GM19328 (cell line): ENCODE results near the gene TBC1D5.
"Not testable (repeated sequence)": the region's sequence is repeated elsewhere in the genome, so short reads cannot be mapped to it uniquely, and the experiment has no call there.

ENCODE experiments used
- ATAC-seq: cut with Tn5 transposase; IDR thresholded peaks from one replicate; pipeline ENCODE4 v1.9.1; 2021; ENCODE audit warnings: mild to moderate bottlenecking, moderate library complexity; ENCODE audit not compliant: unreplicated experiment

Gene TBC1D5, protein sequence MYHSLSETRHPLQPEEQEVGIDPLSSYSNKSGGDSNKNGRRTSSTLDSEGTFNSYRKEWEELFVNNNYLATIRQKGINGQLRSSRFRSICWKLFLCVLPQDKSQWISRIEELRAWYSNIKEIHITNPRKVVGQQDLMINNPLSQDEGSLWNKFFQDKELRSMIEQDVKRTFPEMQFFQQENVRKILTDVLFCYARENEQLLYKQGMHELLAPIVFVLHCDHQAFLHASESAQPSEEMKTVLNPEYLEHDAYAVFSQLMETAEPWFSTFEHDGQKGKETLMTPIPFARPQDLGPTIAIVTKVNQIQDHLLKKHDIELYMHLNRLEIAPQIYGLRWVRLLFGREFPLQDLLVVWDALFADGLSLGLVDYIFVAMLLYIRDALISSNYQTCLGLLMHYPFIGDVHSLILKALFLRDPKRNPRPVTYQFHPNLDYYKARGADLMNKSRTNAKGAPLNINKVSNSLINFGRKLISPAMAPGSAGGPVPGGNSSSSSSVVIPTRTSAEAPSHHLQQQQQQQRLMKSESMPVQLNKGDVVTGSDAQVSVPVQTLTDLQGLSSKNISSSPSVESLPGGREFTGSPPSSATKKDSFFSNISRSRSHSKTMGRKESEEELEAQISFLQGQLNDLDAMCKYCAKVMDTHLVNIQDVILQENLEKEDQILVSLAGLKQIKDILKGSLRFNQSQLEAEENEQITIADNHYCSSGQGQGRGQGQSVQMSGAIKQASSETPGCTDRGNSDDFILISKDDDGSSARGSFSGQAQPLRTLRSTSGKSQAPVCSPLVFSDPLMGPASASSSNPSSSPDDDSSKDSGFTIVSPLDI

DNA sequence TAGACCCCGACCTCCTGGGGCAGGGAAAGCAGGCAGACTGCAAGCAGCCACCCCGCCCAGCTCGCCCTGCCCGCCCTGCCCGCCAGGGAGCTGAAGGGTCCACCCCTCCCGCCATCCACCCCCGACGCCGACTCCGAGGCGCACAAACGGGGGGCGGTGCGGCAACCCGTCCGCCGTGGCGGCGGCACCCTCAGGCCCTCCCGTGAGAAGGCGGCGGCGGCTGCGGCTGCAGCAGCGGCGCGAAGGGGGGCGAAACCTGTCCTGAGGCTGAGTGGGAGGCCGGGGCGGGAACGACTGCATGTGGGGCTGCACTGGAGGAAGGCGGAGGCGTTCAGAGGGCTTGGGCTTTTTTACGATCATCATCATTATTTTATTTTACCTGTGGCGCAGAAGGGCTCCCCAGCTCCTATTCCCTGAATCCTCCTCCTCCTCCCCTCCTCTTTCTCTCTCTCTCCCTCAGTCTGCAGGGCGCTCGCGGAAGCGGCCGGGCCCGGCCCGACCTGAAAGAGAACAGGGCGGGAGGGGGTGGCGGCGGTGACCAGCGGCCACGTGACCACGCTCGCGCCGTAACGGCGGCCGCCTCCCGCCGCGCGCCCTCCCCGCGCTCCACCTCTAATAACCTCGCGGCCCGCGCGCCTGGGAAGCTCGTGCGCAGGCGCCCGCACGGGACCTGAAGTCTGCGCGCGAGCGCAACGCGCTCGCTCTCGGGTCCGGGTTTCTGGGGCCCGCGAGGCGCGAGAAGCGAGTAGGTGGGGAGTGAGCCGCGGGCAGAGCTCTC, at the start of gene TBC1D5:
Gene TBC1D5, minus strand, starts transcription at position 530 of the 778 bp plus-strand sequence. CDS start 234,061 bp downstream, outside the sequence.
- ATAC-seq = peak; percentile 66

DNA sequence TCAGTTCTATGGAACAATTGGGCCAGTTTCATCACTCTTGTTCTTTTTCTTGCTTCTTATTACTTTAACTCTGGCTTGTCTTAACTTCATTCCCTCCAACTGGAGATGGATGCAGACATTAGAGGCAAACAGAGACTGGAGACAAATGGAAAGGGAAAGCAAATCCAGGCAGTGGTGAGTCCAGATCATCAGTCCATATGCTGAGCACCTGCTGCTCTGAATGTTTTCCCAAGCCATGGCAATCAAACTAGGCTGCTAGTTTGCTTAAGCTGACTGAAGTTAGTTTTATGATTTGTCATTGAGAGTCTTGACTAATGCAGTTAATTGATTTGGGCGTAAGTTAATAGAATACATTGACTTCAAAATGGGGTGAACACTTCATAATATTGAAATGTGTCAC, 41.0 kb upstream of the TBC1D5 start:
- ATAC-seq = no peak

DNA sequence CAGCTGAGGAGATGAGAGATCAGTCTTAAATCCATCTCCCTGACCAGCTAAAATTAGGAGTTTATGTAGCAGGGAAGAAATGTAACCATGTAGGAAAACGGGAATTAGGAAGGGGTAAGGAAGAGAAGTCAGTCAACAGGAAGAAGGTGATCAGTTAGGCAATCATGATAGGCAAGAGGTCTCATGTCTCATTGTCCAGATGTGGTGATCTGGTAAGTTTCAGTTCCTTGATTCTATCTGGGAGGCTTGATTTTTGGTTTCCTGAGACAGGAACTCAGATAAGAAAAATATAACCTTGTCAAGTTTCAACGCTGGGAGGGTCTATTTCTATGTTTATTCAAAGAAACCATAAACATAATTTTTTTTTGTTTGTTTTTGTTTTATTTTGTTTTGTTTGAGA, 40.3 kb upstream of the TBC1D5 start:
- no peak for ATAC-seq

DNA sequence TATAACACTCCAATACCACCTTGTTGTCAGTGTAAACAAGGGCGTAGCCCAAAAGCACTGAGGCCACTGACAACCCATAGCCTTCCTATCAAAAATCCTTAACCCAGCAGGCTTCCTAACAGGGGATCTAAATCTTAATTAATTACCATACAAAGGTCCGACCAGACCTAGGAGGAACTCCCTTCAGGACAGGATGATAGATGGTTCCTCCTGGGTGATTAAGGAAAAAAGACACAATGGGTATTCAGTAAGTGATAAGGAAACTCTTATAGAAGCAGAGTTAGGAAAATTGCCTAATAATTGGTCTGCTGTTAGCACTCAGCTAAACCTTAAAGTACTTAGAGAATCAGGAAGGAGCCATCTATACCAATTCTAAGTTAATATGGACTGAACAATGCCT, 37.9 kb upstream of the TBC1D5 start:
- not testable (repeated sequence) for ATAC-seq

DNA sequence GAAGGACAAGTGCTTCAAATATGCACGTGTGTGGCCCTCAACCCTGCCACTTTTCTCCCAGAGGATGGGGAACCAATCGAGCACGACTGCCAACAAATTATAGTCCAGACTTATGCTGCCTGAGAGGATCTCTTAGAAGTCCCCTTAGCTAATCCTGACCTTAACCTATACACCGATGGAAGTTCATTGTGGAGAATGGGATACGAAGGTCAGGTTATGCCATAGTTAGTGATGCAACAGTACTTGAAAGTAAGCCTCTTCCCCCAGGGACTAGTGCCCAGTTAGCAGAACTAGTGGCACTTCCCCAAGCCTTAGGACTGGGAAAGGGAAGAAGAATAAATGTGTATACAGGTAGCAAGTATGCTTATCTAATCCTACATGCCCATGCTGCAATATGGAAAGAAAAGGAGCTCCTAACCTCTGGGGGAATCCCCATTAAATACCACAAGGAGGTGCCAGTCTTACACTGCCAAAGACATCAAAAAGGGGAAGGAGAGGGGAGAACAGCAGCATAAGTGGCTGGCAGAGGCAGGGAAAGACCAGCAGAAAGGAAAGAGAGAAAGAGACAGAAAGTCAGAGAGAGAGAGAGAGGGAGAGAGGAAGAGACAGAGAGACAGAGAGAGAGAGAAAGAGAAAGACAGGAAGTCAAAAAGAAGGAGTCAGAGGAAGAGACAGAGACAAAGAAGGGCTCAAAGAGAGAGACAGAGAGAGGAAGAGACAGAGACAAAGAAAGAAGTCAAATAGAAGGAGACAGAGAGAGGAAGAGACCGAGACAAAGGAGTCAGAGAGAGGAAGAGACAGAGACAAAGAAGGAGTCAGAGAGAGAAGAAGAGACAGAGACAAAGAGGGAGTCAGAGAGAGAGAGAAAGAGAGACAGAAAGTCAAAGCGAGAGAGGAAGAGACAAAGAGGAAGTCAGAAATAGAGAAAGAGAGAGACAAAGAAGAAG, 37.1 kb upstream of the TBC1D5 start:
- ATAC-seq = not testable (repeated sequence)

DNA sequence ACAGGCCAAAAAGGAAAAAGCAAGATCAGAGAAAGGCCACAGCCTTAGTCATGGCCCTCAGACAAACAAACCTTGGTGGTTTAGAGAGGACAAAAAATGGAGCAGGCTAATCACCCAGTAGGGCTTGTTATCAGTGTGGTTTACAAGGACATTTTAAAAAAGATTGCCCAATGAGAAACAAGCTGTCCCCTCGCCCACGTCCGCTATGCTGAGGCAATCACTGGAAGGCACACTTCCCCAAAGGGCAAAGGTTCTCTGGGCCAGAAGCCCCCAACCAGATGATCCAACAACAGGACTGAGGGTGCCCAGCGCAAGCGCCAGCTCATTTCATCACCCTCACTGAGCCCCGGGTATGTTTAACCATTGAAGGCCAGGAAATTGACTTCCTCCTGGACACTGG, 34.9 kb upstream of the TBC1D5 start:
- ATAC-seq = not testable (repeated sequence)

DNA sequence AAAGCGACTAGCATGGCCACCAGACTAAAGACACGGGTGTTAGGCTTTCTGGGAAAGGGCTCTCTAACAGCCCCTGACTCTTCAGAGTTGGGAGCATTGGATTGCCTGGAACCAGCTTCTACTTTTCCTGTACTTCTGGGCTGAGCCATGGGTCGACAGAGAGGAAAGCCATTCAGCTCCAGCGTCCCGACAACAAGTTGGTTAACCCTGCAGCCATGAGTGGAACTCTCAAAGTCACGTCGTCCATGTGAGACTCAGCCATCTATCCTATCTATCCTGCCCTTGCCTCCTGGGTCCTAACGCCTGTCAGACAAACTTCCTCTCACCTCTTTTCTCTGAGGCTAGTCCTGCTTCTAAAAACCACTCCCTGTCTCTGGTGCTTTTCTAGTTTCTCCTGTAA, 32.6 kb upstream of the TBC1D5 start:
- no peak for ATAC-seq

DNA sequence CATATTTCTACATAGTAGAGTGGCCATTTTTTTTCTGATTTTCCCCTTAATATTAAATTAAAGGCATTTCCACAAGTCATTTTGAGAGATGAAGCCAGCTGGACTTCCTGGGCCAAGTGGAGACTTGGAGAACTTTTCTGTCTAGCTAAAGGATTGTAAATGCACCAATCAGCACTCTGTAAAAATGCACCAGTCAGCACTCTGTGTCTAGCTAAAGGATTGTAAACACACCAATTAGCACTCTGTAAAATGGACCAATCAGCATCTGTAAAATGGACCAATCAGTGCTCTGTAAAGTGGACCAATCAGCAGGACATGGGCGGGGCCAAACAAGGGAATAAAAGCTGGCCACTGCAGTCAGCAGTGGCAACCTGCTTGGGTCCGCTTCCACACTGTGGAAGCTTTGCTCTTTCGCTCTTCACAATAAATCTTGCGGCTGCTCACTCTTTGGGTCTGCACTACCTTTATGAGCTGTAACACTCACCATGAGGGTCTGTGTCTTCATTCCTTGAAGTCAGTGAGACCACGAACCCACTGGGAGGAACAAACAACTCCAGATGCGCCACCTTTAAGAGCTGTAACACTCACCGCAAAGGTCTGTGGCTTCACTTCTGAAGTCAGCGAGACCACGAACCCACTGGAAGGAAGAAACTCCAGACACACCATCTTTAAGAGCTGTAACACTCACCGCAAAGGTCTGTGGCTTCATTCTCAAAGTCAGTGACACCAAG, 31.9 kb upstream of the TBC1D5 start:
- ATAC-seq = not testable (repeated sequence)

DNA sequence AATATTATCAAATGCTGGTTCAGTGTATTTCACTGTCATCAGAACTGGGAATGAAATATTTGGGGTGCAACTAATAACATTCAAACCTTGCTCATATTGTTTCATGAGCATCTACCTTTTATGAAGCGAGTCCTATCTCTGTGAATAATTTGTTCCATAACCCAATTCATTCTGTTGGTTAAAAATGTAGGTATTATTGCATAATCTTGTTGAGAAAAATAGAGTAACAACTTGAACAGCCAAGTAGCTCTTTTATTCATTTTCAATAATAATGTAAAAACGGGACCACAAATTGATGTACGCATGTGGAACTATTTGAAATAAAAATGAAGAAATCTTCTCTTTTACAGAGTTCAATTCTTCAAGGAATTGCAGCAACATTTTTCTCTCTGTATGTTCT, 30.1 kb upstream of the TBC1D5 start:
- ATAC-seq = no peak

DNA sequence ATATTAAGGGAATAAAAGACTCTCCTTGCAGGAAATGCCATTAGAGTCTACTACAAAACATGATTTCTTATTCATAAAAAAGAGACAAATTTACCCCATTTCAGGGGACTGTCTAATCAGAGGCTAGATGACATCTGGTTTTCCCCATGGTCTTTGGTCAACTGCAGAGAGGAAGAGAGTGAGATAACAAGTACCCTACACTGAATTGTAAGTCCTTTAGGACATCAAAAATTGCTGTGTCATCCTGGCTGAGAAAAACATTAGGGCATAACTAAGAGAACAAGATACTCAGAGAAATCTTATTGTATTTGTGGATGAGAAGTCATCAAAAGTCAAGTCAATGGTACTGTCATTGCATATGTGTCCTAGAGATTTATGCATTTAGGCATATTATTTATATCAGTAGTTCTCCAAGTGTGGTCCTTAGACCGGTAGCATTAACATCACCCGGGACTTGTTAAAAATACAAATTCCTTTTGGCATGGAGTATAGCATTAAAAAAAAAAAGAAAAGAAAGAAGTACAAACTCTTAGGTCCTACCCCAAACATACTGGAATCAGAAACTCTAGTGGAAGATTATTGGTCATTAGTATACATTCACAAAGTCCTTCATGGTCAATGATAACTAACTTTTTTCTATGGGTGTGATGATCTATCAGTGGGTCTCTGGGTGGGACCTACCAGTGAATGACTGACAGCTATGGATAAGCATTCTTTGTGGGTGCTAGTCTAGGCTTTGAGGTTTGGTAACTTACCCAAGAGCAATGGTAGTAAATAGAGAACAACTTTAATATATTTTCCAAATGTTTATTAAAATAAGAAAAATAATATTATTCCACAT, 29.0 kb upstream of the TBC1D5 start:
- no peak for ATAC-seq

DNA sequence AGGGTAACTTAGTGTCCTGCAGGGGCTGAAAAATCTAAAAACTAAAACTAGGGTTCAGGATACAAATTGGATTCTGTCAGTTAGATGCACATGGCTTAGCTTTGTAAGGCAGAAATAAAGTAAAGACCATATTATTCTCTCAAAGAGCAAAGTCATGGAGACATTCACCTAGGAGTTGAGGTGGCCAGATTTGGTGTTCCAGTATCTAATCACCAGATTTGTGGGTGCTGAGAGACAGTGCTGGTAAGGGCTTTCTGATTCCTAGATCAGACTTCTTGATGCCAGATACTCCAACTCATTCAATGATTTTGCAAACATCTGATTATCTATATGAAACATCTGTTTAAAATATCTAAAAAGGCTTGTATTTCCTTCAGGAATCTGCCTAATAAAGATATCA, 28.3 kb upstream of the TBC1D5 start:
- ATAC-seq = no peak

DNA sequence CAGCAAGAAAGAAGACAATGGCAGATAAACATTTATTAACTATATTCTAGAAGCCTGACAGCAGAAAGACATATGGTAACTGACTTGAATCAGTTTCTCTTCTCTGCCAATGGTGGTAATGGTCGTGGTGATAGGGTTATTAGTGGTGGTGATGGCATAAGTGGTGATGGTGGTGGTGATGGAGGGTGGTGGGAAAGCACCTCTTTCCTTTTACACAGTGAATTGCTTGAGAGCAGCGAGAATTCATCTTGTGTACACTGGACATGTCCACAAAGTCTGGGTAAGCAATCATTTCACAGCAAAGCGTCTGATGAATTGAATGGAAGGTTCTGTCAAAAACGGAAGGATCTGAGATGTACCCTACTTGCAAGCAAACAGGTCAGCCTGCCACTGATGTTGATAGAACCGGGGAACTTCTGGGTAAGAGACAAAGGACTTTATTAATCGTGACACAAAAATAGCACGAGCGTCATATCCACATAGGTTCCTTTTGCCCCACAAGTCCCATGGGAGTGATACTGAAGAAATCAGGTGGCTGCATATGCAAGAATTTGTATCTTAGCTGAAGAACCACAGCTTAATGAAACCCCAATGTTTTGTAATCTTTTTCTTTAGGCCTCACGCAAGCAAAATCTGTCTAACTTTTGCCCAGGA, 23.5 kb upstream of the TBC1D5 start:
- ATAC-seq = no peak

DNA sequence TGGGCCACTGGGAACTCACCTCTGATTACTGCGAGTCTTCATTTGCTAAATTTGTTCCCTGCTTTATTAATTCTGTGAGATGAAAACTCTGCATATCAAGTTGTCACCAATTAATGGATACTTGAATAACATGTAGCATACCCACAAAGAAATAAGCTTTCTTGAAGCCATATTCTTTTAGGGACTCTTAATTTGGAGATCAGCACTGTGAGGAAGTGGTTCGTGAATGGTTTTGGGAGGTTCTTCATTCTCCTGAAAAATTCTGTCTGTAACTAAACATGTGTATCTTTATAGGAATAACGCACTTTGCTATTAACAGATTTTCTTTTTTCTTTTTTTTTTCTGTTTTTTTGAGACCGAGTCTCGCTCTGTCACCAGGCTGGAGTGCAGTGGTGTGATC, 19.1 kb upstream of the TBC1D5 start:
- no peak for ATAC-seq

DNA sequence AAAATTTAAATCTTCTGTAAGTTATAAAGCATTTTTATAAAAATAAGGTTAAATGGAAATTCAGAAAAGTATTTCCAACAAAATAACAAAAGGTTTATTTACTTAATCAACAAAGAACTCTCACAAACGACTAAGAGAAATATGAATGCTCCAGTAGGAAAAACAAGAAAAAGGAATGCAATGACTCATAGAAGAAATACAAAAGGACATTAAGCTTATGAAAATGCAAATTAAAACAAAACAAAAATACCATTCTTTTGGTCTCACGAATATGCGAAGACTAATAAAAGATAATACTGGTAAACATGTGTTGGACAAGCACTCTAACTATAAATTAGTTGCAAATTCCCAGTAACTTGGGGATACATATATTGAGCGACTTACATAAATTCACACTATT, 17.5 kb upstream of the TBC1D5 start:
- no peak for ATAC-seq

DNA sequence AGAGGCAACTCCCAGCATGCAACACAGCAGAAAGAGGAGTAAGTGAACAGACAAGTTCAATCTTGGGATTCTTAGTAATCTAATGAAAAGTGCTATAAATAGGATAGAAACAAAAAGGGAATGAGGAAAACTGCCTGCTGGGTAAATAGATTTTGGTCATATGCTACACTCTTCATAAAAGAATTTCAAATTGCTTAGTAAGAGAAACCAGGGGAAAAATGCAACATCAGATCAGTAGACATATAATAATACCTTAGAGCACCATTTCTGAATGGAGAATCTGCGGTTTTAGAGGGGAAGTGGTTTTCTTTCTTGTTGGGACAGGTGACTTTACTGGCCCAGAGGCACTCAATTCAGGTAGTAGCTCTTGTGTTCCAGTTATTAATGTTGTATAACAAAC, 13.4 kb upstream of the TBC1D5 start:
- ATAC-seq = no peak

DNA sequence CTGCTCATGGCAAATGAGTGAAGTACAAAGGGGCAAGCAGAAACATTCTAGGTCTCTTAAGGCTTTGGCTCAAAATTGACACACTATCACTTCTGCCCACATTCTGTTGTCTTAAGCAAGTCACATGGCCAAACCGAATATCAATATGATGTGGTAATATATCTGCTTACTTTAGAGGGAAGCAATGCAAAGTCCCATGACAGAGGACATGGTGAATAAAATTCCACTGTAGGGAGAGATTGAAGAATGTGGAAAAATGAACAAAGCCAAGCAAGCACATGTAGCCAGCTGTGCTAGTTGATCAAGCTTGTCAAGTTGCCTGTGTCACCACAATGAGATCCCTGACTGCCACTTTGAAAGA, 11.2 kb upstream of the TBC1D5 start:
- no peak for ATAC-seq

DNA sequence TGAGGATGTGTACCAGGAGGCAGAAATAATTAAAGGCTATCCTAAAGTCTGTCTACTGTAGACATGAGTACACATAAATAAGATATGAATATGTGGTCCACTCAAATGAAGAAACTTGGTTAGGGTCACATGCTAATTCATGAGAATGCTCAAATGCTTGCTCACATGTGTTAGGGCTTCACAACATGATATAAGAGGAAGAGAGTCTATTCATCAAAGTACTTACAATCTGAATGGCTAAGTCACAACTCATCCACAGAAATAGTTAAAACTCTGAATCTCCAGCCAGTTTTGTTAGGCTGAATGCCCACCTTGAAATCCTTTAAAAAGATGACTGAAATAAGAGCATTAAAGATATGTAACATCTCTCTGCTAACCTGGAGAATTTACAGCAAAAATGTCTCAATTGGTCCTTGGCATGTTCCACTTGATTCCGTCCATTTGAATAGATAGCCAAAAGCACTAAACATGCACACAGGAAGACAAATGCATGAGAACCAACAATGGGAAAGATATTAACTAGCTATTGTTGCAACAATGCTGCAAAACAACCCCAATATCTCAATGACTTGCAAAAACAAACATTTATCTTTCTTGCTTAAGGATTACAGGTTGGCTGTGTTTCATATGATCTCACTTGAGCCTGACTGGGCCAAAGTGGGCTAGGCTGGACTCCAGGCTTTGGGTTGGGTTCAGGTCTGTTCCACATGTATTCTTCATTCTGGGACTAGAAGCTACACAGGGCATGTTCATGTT, 10.6 kb upstream of the TBC1D5 start:
- ATAC-seq = no peak

DNA sequence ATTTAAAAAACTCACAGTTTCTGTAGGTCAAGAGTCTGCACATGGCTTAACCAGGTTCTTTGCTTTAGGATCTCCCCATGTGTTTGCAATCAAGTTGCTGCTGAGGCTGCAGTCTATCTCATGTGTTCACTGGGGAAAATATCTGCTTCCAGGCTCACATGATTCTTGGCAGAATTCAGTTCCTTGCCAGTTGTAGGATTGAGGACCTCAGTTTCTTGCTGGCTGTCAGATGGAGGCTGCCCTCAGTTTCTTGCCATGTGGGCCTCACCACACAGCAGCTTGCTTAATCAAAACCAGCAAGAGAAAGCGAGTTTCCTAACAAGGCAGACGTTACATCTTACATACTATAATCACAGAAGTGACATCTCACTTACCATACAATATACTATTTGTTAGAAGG, 10.0 kb upstream of the TBC1D5 start:
- ATAC-seq = no peak
